HG03571 (cell line): ENCODE data around the gene HCK.

Experiments
- ATAC-seq: cut with Tn5 transposase; IDR thresholded peaks from one replicate; pipeline ENCODE4 v1.9.1; 2021; ENCODE audit not compliant: unreplicated experiment

Gene HCK

DNA sequence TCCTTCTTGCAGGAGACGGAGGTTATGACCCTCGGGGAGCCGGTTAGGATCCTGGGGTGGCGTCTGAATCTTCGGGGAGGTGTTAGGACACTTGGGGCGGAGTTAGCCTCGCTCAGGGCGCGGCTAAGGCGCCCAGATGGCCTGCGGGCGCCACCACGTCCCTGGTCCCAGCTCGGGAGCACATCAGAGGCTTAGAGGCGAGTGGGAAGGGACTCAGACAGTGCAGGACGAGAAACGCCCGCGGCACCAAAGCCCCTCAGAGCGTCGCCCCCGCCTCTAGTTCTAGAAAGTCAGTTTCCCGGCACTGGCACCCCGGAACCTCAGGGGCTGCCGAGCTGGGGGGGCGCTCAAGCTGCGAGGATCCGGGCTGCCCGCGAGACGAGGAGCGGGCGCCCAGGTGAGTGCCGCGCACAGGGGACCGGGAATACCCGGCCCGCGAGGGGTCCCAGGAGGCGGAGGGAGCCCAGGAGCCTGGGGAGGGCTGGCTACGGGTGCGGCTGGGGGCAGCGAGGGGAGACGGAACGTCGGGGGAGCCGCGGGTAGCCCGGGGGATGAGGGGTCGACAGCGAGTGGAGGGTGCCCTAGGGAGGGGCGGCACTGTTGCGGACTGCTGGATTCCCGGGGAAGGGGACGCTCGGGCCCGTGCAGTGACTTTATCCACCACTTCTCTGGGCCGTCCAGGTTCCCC is at the start of gene HCK:
Gene HCK, plus strand, starts transcription at position 153 of the 688 bp plus-strand sequence.
- no peak for ATAC-seq

DNA sequence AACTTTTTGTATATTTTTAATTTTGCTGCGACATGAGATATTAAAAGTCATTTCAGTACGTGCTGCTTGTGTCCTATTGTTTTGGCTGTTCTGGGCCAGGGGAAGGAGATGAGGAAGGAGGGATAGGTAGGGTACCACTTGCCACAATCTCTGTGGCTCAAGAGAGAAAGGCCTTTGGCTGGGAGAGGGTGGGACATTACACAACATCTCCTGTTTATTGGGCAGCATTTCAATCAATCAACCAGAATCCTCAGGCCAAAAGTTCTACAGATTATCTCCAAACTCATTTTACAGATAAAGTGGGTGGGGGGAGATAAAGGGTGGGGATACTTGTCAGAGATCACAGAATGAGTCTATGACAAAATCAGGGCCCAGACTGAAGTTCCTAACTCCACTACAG is 48.7 kb upstream of the HCK start:
- ATAC-seq, result no peak

DNA sequence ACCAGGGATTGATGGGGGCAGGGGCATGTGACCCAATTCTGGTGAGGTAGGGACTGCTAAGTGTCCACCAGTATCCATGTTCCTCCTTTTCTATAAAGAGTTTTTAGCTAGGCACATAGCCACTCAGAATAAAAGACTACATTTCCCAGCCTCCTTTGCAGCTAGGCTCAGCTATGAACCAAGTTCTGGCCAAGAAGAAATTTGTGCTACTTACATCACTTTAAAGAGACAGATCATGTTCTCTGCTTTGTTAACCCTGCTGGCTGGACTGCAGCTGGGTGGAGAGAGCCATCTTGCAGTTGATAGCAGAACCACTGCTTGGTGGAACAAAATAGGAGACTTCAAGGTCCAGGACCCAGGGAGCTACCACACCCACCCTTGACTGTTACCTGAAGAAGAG is 47.1 kb upstream of the HCK start:
- ATAC-seq, result no peak

DNA sequence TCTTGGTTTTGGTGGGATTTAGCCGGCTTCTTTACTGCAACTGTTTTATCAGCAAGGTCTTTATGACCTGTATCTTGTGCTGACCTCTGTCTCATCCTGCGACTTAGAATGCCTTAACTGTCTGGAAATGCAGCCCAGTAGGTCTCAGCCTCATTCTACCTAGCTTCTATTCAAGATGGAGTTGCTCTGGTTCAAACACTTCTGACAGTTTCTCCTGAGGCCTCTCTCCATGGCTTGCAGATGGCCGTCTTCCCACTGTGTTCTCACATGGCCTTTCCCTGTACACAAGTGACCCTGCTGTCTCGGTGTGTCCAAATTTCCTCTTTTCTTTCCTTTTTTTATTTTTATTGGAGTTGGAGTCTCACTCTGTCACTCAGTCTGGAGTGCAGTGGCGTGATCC is 46.0 kb upstream of the HCK start:
- no peak for ATAC-seq

DNA sequence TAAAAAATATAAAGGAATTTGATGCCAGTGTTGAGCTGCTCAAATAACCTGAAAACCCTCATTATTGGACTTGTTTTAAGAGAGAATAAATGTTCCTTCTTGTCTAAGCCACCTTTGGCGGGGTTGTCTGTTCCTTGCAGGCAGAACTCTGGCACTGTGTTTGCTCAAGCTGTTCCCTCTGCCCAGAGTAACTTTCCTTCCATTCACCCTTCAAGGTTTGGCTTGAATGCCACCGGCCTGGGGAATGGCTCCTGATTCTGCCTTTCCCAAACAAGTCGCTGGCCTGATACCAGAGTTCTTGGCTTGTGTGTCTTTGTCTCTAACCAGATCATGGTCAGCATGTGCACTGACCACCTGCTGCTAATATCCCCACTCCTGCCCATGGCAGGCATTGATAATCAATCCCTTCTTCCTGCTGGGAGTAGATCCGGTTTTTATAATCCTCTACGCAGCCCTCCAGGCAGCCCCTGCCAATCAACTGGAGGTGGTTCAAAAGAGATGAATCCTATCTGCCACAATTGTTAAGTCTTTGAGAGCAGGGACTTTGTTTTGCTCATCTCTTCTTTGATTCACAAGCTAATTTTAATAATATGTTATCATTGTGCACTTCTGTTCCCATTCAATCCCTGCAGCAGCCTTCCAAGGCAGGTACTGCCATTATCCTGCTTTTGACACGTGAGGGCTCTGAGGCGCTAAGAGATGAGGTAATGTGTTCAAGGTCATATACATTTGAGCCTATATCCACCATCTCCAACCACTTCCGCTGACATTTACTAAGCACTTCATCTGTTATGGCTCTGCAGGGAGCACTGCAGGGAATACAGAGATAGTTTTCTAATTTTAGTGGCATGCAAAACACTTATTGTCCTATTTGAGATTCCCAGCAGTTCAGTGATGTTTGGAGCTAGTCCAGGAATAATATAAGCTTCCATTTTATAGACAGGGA is 44.9 kb upstream of the HCK start:
- no peak for ATAC-seq

DNA sequence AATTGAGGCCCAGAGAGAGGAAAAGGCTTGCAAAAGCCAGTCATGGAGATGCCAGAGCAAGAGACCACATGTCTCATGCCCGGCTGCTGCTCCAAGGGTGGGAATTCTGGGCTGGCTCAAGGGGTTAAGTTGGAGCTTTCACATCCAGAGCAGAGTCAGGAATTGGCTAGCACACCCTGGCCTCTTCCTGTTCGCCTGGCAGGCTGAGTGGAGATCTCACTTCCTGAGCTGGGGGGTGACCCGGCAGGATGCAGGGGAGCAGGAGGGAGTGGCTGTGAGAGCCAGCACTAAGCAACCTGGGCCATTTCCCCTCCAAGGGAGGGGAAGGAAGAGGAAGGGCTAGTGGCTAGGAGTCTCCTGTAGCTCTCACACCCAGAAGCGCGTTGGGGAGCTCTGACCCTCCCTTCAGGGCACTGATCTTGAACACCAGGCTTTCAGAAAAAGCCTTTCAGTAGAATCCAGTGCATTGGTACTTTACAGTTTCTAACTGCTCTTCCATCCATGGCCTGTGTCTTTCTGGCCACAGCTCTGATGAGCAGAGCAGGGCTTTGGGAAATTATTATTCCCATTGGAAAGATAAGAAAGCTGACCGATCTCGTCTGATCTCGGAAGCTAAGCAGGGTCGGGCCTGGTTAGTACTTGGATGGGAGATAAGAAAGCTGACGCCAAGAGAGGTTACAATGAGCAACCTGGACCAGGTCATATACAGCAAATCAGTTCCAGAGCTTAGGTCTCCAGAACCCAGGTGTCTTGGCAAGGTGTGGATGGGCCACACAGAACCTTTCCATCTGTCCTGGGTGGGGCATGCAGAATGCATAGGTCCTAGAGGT is 44.0 kb upstream of the HCK start:
- no peak for ATAC-seq

DNA sequence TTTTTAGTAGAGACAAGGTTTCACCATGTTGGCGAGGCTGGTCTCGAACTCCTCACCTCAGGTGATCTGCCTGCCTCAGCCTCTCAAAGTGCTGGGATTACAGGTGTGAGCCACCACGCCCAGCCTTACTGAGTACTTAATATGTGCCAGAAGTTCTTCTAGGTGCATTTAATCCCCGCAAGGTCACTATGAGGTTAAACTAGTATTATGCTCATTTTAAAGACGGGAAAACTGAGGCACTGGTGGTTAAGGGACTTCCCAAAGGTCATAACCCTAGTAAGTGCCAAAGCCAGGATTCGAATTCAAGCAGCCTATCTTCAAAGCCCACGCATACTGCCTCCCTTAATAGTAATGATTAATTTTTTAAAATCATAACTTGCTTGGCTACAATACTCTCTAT is 42.5 kb upstream of the HCK start:
- ATAC-seq, result no peak

DNA sequence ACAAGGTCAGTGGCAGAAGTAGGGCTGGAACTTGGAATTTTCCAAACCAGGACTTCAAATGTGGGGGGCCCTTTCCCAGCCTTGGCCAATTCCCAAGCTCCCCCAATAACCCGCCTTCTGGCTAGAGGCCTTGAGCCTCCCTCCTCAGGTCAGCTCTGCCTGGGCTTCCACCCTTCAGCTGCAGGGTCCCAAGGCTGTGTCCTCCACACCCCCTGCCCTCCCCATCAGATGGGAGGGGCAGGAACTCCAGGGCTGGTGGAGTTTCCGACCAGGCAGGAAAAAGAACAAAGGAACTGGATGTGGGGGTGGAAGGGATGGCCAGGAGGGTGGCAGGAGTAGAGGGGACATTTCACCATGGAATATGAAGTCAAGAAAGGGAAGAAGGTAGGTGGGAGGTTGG is 41.9 kb upstream of the HCK start, which contains the start of gene CCM2L:
Gene CCM2L, plus strand, starts transcription at position 338 of the 400 bp plus-strand sequence. Its CDS starts 17 bp downstream, at position 355.
- ATAC-seq, result no peak

DNA sequence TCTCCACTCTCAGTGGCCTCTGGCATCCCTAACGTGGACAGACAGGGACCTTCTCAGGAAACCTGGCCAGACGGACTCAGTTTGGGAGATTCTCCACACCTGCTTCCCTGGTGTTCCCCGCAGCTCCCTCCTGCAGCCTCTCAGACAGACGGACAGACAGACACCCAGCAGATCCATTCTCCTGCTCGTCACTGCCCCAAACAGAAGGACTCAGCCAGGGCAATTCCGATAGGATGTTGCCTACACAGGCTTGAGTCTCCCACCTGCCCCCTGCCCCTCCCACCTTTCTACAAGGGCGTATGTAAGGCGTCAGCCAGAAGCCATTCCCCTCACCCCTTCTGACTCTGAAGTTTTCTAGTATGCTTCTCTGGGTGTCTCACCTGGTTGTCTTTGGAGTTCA is 41.4 kb upstream of the HCK start:
- ATAC-seq, result no peak

DNA sequence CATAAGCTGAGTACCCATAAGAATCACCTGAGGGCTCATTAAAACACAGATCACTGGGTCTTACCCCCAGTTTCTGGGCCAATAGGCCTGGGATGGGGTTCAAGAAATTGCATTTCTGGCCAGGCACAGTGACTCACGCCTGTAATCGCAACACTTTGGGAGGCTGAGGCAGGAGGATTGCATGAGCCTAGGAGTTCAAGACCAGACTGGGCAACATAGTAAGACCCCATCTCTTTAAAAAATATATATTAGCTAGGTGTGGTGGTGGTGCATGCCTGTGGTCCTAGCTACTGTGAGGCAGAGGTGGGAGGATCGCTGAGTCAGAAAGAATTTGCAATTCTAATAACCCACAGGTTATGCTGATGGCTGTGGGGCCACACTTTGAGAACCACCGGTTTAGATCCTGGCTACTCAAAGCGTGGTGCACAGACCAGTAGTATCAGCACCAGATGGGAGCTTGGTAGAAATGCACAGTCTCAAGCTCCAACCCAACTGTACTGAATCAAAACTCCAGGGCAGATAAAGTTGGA is 39.8 kb upstream of the HCK start:
- ATAC-seq, result no peak

DNA sequence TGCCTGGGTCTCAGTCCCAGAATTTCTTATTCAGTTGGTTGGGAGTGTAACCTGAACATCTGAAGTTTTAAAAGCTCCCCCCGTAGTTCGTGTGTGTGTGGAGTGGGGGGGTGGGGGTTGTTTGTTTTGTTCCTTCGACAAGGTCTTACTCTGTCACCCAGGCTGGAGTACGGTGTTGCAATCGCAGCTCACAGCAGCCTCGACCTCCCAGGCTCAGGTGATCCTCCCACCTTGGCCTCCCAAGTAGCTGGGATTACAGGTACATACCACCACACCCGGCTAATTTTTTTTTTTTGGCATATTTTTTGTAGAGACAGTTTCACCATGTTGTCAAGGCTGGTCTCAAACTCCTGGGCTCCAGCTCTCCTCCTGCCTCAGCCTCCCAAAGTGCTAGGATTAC is 38.7 kb upstream of the HCK start:
- ATAC-seq, result no peak

DNA sequence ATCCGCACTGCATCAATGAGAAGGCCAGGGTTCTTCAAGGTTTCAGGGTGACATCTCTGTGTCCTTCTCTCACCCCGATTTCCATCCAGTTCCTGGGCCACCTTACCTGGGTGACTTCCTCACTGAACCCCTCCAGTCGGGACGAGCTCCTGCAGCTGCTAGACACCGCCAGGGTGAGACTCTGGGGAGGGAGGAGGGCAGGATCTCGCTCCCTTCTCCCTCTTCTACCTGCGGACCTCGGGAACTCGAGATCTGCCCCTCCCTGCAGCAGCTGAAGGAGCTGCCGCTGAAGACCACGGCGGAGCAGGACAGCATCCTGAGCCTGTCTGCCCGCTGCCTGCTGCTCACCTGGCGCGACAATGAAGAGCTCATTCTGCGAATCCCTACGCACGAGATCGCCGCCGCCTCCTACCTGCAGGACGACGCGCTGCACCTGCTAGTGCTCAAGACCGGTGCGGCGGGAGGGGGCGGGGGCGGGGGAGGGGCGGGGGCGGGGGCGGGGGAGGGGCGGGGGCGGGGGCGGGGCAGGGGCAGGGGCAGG is 34.3 kb upstream of the HCK start:
- no peak for ATAC-seq

DNA sequence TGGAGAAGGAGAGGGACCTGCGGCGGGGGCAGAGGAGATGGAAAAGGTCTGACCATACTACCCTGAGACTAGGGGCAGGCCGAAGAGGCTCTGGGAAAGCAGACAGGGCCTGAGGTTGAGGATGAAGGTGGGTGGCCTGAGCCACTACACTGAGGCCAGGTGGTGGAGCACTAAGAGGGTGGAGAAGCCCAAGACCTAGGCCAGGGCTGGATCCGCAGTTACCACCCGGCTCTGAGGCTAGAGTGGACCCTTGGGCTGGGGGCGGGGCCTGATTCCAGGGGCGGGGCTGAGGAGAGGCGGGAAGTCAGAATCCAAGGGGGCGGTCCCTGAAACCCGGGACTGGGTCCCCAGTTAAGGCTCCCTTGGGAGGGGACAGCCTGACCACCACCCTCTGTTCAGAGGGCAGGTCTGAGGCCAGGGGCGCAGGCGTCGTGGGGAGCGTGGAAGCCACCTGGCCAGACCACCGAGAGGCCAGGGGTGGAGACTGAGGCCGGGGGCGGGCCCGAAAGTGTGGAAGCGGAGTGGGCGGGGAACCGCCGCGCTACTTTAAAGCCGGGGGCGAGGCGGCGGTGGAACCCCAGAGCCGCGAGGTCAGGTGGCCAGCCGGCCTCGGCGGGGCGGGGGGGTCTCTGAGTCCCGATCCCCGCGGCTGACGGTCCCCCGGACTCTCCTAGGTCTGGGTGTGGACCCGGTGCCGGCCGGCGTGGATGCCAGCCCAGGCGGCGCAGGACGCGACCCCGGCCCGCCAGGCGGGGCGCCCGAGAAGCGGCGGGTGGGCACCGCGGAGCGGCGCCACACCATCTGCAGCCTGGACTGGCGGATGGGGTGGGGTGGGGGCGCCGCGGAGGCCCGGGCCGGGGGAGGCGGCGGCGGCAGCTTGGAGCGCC is 33.5 kb upstream of the HCK start:
- no peak for ATAC-seq

DNA sequence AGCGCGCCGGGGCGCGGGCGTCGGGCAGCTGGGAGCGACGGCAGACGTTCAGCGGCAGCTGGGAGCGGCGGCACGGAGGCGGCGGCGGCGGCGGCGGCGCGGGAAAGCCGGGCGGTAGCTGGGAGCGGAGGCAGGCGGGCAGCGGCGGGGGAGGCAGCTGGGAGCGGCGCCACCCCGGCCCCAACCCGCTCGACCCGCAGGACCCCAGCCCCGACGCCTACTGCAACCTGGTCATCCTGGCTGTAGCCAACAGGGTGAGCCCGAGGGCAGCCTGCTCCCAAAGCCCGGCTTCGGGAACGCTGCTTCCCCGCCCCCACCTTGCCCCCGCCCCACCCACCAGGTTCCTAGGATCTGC is 32.9 kb upstream of the HCK start:
- no peak for ATAC-seq

DNA sequence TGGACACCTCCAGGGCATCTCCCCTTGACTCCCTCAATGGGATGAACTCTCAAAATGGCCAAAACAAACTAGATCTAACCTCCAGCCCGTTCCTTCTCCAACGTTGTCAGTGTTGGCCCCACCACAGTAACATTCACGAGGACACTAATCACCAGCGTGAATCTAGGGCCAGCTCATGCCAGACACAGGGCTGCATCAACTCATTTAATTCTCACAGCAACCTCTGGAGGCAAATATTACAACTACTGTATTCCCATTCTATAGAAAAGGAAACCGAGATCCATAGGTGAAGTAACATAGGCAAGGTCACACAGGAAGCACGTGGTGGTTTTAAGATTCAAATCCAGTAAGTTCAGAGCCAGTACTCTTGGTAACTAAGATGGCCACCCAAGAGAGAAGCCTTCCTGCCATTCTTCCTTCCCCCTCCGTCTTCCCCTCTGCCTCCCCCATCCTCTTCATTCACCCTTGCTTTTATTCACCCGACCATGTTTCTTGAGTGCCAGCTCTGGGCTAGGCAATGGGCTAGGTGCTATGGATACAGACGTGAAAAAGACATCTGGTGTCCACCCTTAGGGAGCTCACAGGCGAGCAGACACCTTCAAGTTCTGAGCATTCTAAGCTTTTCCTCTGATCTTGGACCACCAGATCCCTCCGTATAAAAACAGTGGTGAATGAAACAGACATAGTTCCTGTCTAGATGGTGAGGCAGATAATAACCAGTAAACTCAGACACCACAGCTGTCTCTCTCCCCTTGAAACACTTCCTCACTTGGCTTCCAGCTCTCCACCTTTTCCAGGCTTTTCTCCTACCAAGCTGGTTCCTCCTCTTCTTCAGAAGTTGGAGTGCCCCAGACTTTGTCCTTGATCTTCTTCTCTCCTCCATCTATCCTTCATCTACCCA is 32.2 kb upstream of the HCK start:
- no peak for ATAC-seq

DNA sequence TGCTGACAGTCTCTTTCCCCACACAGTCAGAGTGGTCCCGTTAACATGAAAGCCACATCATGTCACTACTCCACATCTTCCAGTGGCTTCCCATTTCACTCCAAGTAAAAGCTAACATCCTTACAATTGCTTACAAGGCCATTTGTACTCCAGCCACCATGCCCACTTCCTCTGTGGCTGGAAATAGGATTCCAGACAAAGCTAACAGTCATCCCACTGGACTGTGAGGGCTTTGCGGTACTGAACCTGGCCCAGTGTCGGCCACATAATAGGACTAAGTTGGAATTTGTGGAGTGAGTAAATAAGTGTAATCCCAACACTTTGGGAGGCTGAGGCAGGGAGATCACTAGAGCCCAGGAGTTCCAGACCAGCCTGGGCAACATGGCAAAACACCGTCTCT is 31.0 kb upstream of the HCK start:
- ATAC-seq, result no peak

DNA sequence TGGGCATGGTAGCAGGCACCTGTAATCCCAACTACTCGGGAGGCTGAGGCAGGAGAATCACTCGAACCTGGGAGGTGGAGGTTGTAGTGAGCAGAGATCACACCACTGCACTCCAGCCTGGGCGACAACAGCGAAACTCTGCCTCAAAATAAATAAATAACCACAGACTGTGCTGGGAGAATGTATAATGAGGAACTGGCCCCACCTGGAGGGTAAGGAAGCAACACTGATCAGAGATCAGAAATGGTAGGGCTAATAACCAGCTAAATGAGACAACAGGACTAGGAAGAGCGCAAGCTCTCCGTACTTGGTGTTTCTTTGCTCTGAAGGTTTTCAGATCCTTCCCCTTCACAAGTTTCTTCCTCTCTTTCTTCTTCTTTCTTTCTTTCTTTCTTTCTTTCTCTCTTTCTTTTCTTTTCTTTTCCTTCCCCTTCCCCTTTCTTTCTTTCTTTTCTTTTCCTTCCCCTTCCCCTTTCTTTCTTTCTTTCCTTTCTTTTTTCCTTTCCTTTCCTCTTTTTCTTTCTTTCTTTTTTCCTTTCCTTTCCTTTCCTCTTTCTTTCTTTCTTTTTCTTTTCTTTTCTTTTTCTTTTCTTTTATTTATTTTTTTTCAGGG is 27.3 kb upstream of the HCK start:
- ATAC-seq, result no peak

DNA sequence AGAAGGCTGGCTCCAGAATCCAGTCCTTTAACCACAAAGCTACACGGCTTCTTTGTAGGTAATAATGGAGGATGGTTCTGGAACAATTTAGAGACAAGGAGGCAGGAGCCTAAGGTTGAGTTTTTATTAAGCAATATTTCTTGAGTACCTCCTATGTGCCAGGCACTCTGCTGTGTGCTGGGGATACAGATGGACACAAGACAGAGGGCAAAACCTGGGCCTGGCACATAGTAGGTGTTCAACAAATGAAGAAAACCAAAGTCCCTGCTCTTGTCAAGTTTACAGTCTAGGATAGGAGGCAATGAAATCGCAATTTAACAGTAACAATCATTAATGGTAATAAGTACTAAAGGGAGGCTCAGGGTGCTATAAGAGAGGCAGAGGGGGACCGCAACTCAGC is 24.4 kb upstream of the HCK start:
- no peak for ATAC-seq
